ENCODE results near the gene VAV1.

Gene VAV1

GRCh38 chr19:6906559-6907060 lies 134.1 kb downstream of the VAV1 start:
- no peak for DNase-seq
